Endothelial cell of umbilical vein (primary cell): ENCODE measurements around the gene ANKMY1. TPM values are rescaled to one million over a fixed set of nuclear protein-coding genes. Genes with fewer than 3 reads are reported as not detected.

ENCODE experiments used
- BruUV-seq: library from RNA; stranded (reverse); fragments of 400-500 nt; replicated peaks from 2 replicates; lab custom pipeline; 2021; lab: Mats Ljungman, UMichigan
- CTCF ChIA-PET: fragments of 300-600, 350-600 bp; sonication (Branson Sonifier 250); formaldehyde crosslinking; loops from one replicate; lab custom pipeline; 2021; ENCODE audit warnings: antibody characterized with exemption, inconsistent platforms; lab: Charles Lee
- POLR2A ChIA-PET: fragments of 300-600, 350-600 bp; sonication (Branson Sonifier 250); formaldehyde crosslinking; loops from one replicate; lab custom pipeline; 2021; ENCODE audit warnings: antibody characterized with exemption, inconsistent platforms; lab: Charles Lee
- DNase-seq: peaks from one replicate; pipeline ENCODE4 v3.0.0-alpha.2; 2011; ENCODE audit warnings: low read depth, low spot score
- FAIRE-seq: peaks from 2 replicates; lab custom pipeline; 2011; peaks lifted over from hg19 to GRCh38; lab: Jason Lieb, UNC
- H2AFZ ChIP-seq: 2 replicates; pipeline ENCODE4 v1.6.0; 2012; ENCODE audit warnings: low read depth, low read length, control low read depth, inconsistent platforms
- H3K27ac ChIP-seq: 2 replicates; pipeline ENCODE4 v1.5.1; 2011; ENCODE audit warnings: low read depth, mild to moderate bottlenecking, control low read depth, low read length, moderate library complexity; ENCODE audit not compliant: insufficient read depth
- H3K27me3 ChIP-seq, 2 experiments: 2 replicates each; pipeline versions ENCODE4 v1.6.0 to v1.6.1; 2011; ENCODE audit warnings: low read length in 2 of 2, mixed read lengths in 1 of 2; ENCODE audit not compliant: control insufficient read depth in 2 of 2, insufficient read depth in 2 of 2
- H3K36me3 ChIP-seq, 2 experiments: 2 replicates in 1 of 2; 3 replicates in 1 of 2; pipeline ENCODE4 v1.5.1; 2011; ENCODE audit warnings: low read length in 2 of 2, mild to moderate bottlenecking in 1 of 2, moderate library complexity in 1 of 2; ENCODE audit not compliant: control insufficient read depth in 2 of 2, insufficient read depth in 2 of 2; ENCODE audit errors: extremely low read depth in 1 of 2
- H3K4me1 ChIP-seq: 3 replicates; pipeline ENCODE4 v1.5.1; 2011; ENCODE audit warnings: mild to moderate bottlenecking, low read length; ENCODE audit not compliant: control insufficient read depth, insufficient read depth; ENCODE audit errors: extremely low read depth
- H3K4me2 ChIP-seq: 2 replicates; pipeline ENCODE4 v1.6.1; 2011; ENCODE audit warnings: low read length, control low read depth, mixed read lengths; ENCODE audit not compliant: insufficient read depth
- H3K4me3 ChIP-seq, 3 experiments: fragments of 200-600 bp in 1 of 3; sonication (generic), shearing (Covaris generic) in 1 of 3; replicated peaks in 1 of 3; 2 replicates each; pipeline ENCODE4 v1.5.1; 2011 to 2016; ENCODE audit warnings: control low read depth in 3 of 3, low read length in 3 of 3, mild to moderate bottlenecking in 2 of 3, inconsistent platforms in 1 of 3, low read depth in 1 of 3, moderate library complexity in 1 of 3; ENCODE audit not compliant: insufficient read depth in 1 of 3
- H3K79me2 ChIP-seq: 2 replicates; pipeline ENCODE4 v1.6.0; 2012; ENCODE audit warnings: low read length, inconsistent platforms; ENCODE audit not compliant: control insufficient read depth, insufficient read depth
- H3K9ac ChIP-seq: replicated peaks from 2 replicates; pipeline ENCODE3; 2011; ENCODE audit warnings: low read length, control low read depth; ENCODE audit not compliant: insufficient read depth; ENCODE audit errors: extremely low read depth
- H3K9me1 ChIP-seq: replicated peaks from 3 replicates; pipeline ENCODE4 v1.6.0; 2011; ENCODE audit warnings: mild to moderate bottlenecking, low read length; ENCODE audit not compliant: control insufficient read depth, insufficient read depth; ENCODE audit errors: extremely low read depth
- H3K9me3 ChIP-seq: replicated peaks from 2 replicates; pipeline ENCODE4 v1.5.1; 2012; ENCODE audit warnings: low read length, inconsistent platforms; ENCODE audit not compliant: control insufficient read depth, insufficient read depth
- H4K20me1 ChIP-seq: replicated peaks from 2 replicates; pipeline ENCODE3; 2011; ENCODE audit warnings: mild to moderate bottlenecking, low read length; ENCODE audit not compliant: control insufficient read depth, insufficient read depth; ENCODE audit errors: extremely low read depth
- CTCF ChIP-seq, 2 donors: IDR thresholded peaks; 1 replicate in 1 of 2; 2 replicates in 1 of 2; pipeline ENCODE4 v1.5.1; 2011; ENCODE audit warnings: low read length in 2 of 2, mild to moderate bottlenecking in 2 of 2, moderate library complexity in 2 of 2, control low read depth in 1 of 2, inconsistent platforms in 1 of 2, low read depth in 1 of 2; ENCODE audit not compliant: insufficient read depth in 1 of 2; ENCODE audit errors: extremely low read depth in 1 of 2
- EZH2 ChIP-seq: IDR thresholded peaks from 2 replicates; pipeline ENCODE4 v1.6.1; 2012; ENCODE audit warnings: borderline replicate concordance, low read depth, mild to moderate bottlenecking, moderate library complexity, low read length, inconsistent platforms; ENCODE audit not compliant: severe bottlenecking
- FOS ChIP-seq: IDR thresholded peaks from 2 replicates; pipeline ENCODE4 v1.6.1; 2011; ENCODE audit warnings: mild to moderate bottlenecking, low read length, moderate library complexity, borderline replicate concordance; ENCODE audit not compliant: insufficient read depth
- GATA2 ChIP-seq: IDR thresholded peaks from 2 replicates; pipeline ENCODE4 v1.7.0; 2011; ENCODE audit warnings: low read depth, mild to moderate bottlenecking, moderate library complexity, mixed read lengths, low read length; ENCODE audit not compliant: insufficient read length, insufficient read depth
- JUN ChIP-seq: IDR thresholded peaks from 2 replicates; pipeline ENCODE4 v1.6.1; 2011; ENCODE audit warnings: borderline replicate concordance, low read depth; ENCODE audit not compliant: insufficient read length, insufficient read depth
- MAX ChIP-seq: IDR thresholded peaks from 2 replicates; pipeline ENCODE4 v1.6.1; 2011; ENCODE audit not compliant: insufficient read depth, insufficient read length
- MYC ChIP-seq: IDR thresholded peaks from one replicate; pipeline ENCODE4 v1.6.1; 2011; ENCODE audit warnings: mild to moderate bottlenecking, low read depth, low read length
- POLR2A ChIP-seq: IDR thresholded peaks from 2 replicates; pipeline ENCODE4 v1.6.1; 2012; ENCODE audit warnings: low read depth, mild to moderate bottlenecking, control low read depth, low read length
- POLR2AphosphoS5 ChIP-seq: IDR thresholded peaks from 2 replicates; pipeline ENCODE4 v1.6.1; 2012; ENCODE audit warnings: low read depth, mild to moderate bottlenecking, control low read depth, low read length, moderate library complexity; ENCODE audit not compliant: insufficient read depth
- dilution Hi-C: fragments of 300-500 bp; cut with MboI; formaldehyde crosslinking; loops from one replicate; pipeline ENCODE4 v1.15.0; 2019; ENCODE audit warnings: low sequenced_read_pairs; ENCODE audit not compliant: extremely low pct_ligation_motif_present
- intact Hi-C: fragments of 100-400 bp; cut with micrococcal nuclease; formaldehyde crosslinking; loops from one replicate; pipeline ENCODE4 v1.10.0; 2022
- polyA plus RNA-seq, 4 experiments: library from polyadenylated mRNA; depleted of rRNA in 3 of 4; stranded (reverse) in 3 of 4; unstranded in 1 of 4; fragments of >200 nt; gene quantifications; 2 replicates each; pipeline versions ENCODE4 v1.2.1 to v1.2.3, GENCODE V29; 2011 to 2012; ENCODE audit warnings: missing spikeins in 1 of 4
- total RNA-seq: library from RNA; stranded (reverse); gene quantifications from 2 replicates; pipeline ENCODE4 v1.2.3, GENCODE V29; 2021

ANKMY1 gene
- total and polyA plus RNA-seq, 2 donors (not counting 3 experiments of a cell fraction or from before 2014, with no cell fraction given), result 9.0 to 16.0 TPM

DNA sequence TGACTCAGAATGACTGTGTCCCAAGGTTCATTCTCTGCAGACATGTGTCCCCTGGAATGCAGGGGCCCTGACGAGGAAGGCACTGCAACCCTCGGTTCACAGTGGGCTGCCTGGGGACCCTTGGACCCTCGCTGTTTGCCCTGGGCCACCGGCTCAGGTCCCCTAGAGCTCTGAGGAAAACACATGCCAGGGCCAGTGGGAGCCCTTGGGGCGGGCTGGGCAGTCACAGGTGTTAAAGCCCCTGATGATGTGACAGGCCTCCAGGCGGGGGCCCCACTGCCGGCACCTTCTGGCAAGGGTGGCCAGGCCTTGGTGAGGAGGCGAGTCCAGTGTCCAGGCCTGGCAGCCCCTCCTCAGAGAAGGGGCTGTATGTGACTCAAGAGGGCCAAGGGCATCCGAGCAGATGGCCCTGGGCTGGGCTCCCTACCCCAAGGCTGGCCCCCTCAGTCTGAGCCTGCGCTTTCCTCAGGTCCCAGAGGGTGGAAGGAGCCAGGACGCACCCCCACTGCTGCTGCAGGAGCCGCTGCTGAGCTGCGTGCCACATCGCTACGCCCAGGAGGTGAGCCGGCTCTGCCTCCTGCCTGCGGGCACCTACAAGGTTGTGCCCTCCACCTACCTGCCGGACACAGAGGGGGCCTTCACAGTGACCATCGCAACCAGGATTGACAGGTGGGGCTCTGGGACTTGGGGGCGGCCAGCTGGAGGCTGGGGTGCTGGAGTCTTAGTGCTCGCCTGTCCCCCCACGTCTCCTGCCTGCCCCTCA is 39.8 kb upstream of the ANKMY1 start:
- no peak overlapping the region for H3K9ac ChIP-seq
- no peaks in the 10 kb centered on the region for H3K79me2 ChIP-seq
- H3K4me2 ChIP-seq, result no peak overlapping the region
- dilution Hi-C loops, result no loop called here
- H3K4me3 ChIP-seq, result no peak overlapping the region
- H3K36me3 ChIP-seq, result peaks cover 0 to 17% of the 10 kb centered on the region in 2 experiments
- BruUV-seq, result no TSS peak
- H3K27me3 ChIP-seq, result no peaks in the 10 kb centered on the region
- H3K4me1 ChIP-seq, result no peaks in the 10 kb centered on the region
- ChIA-PET POLR2A (no interaction called here), CTCF (interaction anchor here (2.0 kb wide), 1 partner anchor 11 kb away, joined by 5 read pairs; the partner anchor contains the start of gene CAPN10)
- H3K27ac ChIP-seq, result no peak overlapping the region
- TF ChIP-seq EZH2 (no peak), JUN (no peak), FOS (no peak), POLR2AphosphoS5 (no peak), MAX (no peak), POLR2A (no peak), MYC (no peak), CTCF (IDR thresholded peaks at IDR 0.05; ENCODE audit: extremely low read depth in 1 of 2, insufficient read depth in 1 of 2, low read depth in 1 of 2, low read length in 2 of 2) (no peak), GATA2 (no peak)
- no peak overlapping the region for H2AFZ ChIP-seq
- H4K20me1 ChIP-seq, result no peaks in the 10 kb centered on the region
- intact Hi-C loops, result no loop called here
- DNase-seq (no peak), FAIRE-seq (no peak)
- H3K9me3 ChIP-seq, result no peaks in the 10 kb centered on the region
- no peaks in the 10 kb centered on the region for H3K9me1 ChIP-seq
